AG10803 (cell line): ENCODE data around the gene RYR2.

Source experiments
- DNase-seq: peaks from one replicate; pipeline ENCODE4 v3.0.0; 2010; ENCODE audit warnings: low read depth
- H3K4me3 ChIP-seq: 2 replicates; pipeline ENCODE4 v1.5.1; 2011; ENCODE audit warnings: mild to moderate bottlenecking, low read length, control low read depth
- TF ChIP-seq, protein P1 (sequence below): conservative IDR thresholded peaks from 2 replicates; pipeline ENCODE4 v1.5.1; 2011; ENCODE audit warnings: mild to moderate bottlenecking, low read length, control low read depth, inconsistent platforms

The RYR2 gene

GRCh38 chr1:237792726-237793125, 750.7 kb downstream of the RYR2 start:
- no peak for DNase-seq
- TF ChIP-seq, protein P1, sequence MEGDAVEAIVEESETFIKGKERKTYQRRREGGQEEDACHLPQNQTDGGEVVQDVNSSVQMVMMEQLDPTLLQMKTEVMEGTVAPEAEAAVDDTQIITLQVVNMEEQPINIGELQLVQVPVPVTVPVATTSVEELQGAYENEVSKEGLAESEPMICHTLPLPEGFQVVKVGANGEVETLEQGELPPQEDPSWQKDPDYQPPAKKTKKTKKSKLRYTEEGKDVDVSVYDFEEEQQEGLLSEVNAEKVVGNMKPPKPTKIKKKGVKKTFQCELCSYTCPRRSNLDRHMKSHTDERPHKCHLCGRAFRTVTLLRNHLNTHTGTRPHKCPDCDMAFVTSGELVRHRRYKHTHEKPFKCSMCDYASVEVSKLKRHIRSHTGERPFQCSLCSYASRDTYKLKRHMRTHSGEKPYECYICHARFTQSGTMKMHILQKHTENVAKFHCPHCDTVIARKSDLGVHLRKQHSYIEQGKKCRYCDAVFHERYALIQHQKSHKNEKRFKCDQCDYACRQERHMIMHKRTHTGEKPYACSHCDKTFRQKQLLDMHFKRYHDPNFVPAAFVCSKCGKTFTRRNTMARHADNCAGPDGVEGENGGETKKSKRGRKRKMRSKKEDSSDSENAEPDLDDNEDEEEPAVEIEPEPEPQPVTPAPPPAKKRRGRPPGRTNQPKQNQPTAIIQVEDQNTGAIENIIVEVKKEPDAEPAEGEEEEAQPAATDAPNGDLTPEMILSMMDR = no peak
- no peak overlapping the region for H3K4me3 ChIP-seq

GRCh38 chr1:237794071-237794470, 752.1 kb downstream of the RYR2 start:
- TF ChIP-seq, protein P1 = no peak
- no peak for DNase-seq

DNA sequence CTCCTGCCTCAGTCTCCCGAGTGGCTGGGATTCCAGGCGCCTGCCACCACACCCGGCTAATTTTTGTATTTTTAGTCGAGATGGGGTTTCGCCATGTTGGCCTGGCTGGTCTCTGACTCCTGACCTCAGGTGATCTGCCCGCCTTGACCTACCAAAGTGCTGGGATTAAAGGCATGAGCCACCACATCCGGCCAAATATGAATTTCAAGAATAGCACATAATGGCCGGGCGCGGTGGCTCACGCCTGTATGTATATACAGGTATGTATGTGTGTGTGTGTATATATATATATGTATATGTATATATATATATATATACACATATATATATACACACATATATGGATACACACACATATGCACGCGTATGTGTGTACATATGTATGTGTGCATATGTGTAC, 753.6 kb downstream of the RYR2 start:
- DNase-seq = no peak
- TF ChIP-seq, protein P1 = no peak
- H3K4me3 ChIP-seq = no peak overlapping the region

More at GRCh38 chr1:237794071-237794470, 752.1 kb downstream of the RYR2 start:
- H3K4me3 ChIP-seq = no peak overlapping the region

DNA sequence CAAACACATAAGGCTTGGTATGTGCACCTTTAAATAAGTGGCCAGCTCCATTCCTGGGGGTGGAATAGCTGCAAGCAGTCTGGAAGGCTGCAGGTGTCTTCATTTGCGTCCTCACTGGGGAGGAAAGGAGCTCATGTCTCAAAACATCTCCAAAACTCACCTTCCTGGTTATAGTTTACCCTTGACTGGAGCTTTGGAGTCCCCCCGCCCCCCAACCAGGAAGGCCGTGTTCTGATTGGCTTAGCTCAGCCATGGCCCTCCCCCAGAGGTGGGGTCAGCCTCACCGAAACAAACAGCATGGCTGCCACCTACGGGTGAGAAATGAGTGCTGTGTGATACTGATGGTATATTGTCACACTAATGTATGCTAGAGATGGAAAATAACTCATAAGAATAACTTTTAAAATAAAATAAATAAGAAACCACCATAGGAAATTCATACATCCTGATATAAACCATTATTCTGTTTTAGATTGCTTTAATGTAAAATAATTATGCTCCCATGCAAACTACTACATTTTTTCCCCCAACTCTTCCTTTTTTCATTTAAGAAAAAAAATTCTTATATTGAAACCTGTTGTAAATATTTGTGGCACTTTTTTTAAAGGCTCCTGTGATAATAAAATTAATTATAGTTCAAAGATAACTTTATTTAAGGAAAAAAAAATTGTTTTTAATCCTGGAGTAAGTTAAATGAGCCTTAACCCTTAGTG, 757.9 kb downstream of the RYR2 start:
- no peak overlapping the region for H3K4me3 ChIP-seq
- no peak for DNase-seq
- TF ChIP-seq, protein P1 = no peak

GRCh38 chr1:237804516-237804915, 762.5 kb downstream of the RYR2 start:
- no peak for DNase-seq
- H3K4me3 ChIP-seq = no peak overlapping the region
- TF ChIP-seq, protein P1 = no peak

GRCh38 chr1:237809099-237809498, 767.1 kb downstream of the RYR2 start:
- no peak for DNase-seq
- TF ChIP-seq, protein P1 = no peak

GRCh38 chr1:237811633-237812032, 769.6 kb downstream of the RYR2 start:
- no peak overlapping the region for H3K4me3 ChIP-seq
- no peak for DNase-seq
- TF ChIP-seq, protein P1 = no peak

More at GRCh38 chr1:237809099-237809498, 767.1 kb downstream of the RYR2 start:
- no peak overlapping the region for H3K4me3 ChIP-seq
